MCF 10A (cell line): Measurements from ENCODE around the gene PLA2G12A. TPM values are rescaled to one million over a fixed set of nuclear protein-coding genes. Genes with fewer than 3 reads are reported as not detected.

Experiments used
- BruUV-seq: library from RNA; stranded (reverse); fragments of 400-500 nt; replicated peaks from 2 replicates; lab custom pipeline; 2021; lab: Mats Ljungman, UMichigan
- CTCF ChIA-PET: fragments of 300-600 bp; sonication (Branson Sonifier 250); formaldehyde crosslinking; extraction: SDS; loops from one replicate; lab custom pipeline; 2021; ENCODE audit warnings: antibody characterized with exemption, inconsistent platforms; lab: Yijun Ruan, JAX
- POLR2A ChIA-PET: fragments of 300-600, 350-650 bp; sonication (Branson Sonifier 250); formaldehyde crosslinking; extraction: SDS; loops from one replicate; lab custom pipeline; 2020; ENCODE audit warnings: antibody characterized with exemption, inconsistent platforms; lab: Yijun Ruan, JAX
- DNase-seq: peaks from one replicate; pipeline ENCODE4 v3.0.0-alpha.2; 2018; ENCODE audit not compliant: unreplicated experiment
- H3K27ac Mint-ChIP-seq: one replicate; pipeline ENCODE4 v1.8.0; 2022; ENCODE audit warnings: mild to moderate bottlenecking, low read depth, mixed read lengths; ENCODE audit not compliant: unreplicated experiment
- H3K27me3 Mint-ChIP-seq: one replicate; pipeline ENCODE4 v1.8.0; 2022; ENCODE audit warnings: mixed read lengths; ENCODE audit not compliant: insufficient read depth, unreplicated experiment
- H3K36me3 Mint-ChIP-seq: one replicate; pipeline ENCODE4 v1.8.0; 2022; ENCODE audit warnings: mild to moderate bottlenecking, moderate library complexity, mixed read lengths; ENCODE audit not compliant: insufficient read depth, unreplicated experiment
- H3K4me1 Mint-ChIP-seq: one replicate; pipeline ENCODE4 v1.8.0; 2022; ENCODE audit warnings: mixed read lengths; ENCODE audit not compliant: insufficient read depth, unreplicated experiment
- H3K4me3 Mint-ChIP-seq: one replicate; pipeline ENCODE4 v1.8.0; 2022; ENCODE audit warnings: mild to moderate bottlenecking, moderate library complexity, mixed read lengths; ENCODE audit not compliant: unreplicated experiment
- H3K9me3 Mint-ChIP-seq: one replicate; pipeline ENCODE4 v1.8.0; 2022; ENCODE audit warnings: mixed read lengths; ENCODE audit not compliant: unreplicated experiment
- CTCF ChIP-seq: fragments of 200-600 bp; IDR thresholded peaks from one replicate; pipeline ENCODE4 v1.8.0; 2022; ENCODE audit warnings: antibody characterized with exemption, mild to moderate bottlenecking; ENCODE audit not compliant: unreplicated experiment
- intact Hi-C: fragments of 100-400 bp; cut with micrococcal nuclease; formaldehyde crosslinking; loops from 2 replicates; pipeline ENCODE4 v1.14.1; 2022
- total RNA-seq: library from RNA; stranded (reverse); gene quantifications from 2 replicates; pipeline ENCODE4 v1.2.3, GENCODE V29; 2022

The PLA2G12A gene
- total RNA-seq, 1 experiment from 2014 or later: 52.4 TPM

GRCh38 chr4:109751852-109752251 lies 22.0 kb upstream of the PLA2G12A start:
- no peak overlapping the region for H3K27ac Mint-ChIP-seq
- H3K36me3 Mint-ChIP-seq: no peaks in the 10 kb centered on the region
- CTCF ChIA-PET: interaction anchor here (1.1 to 1.5 kb wide), 2 partner anchors 319 to 330 kb away, joined by 3 read pairs; partner anchors contain the start of gene SEC24B
- DNase-seq: no peak
- POLR2A ChIA-PET: no interaction called here
- H3K9me3 Mint-ChIP-seq: no peaks in the 10 kb centered on the region
- TF ChIP-seq CTCF: no peak
- no TSS peak for BruUV-seq
- no peaks in the 10 kb centered on the region for H3K27me3 Mint-ChIP-seq
- intact Hi-C loops: no loop called here
- no peaks in the 10 kb centered on the region for H3K4me1 Mint-ChIP-seq
- H3K4me3 Mint-ChIP-seq: no peak overlapping the region

- Mint-ChIP-seq H3K4me3 (no peak overlapping the region), H3K27ac (no peak overlapping the region), H3K9me3 (no peaks in the 10 kb centered on the region), H3K4me1 (no peaks in the 10 kb centered on the region), H3K27me3 (no peaks in the 10 kb centered on the region), H3K36me3 (no peaks in the 10 kb centered on the region)
- ChIA-PET CTCF (interaction anchor here (1.5 kb wide), 1 partner anchor 329 kb away, joined by 3 read pairs; no protein-coding TSS in a partner anchor), POLR2A (no interaction called here)
- DNase-seq: no peak
- TF ChIP-seq CTCF: no peak
- intact Hi-C loops: no loop called here
- BruUV-seq: no TSS peak
Measured at GRCh38 chr4:109750652-109751244, 20.9 kb upstream of the PLA2G12A start.

GRCh38 chr4:109749388-109750082 lies 19.7 kb upstream of the PLA2G12A start:
- Mint-ChIP-seq H3K27me3 (no peaks in the 10 kb centered on the region), H3K9me3 (no peaks in the 10 kb centered on the region), H3K4me3 (no peak overlapping the region), H3K4me1 (no peaks in the 10 kb centered on the region), H3K27ac (no peak overlapping the region), H3K36me3 (no peaks in the 10 kb centered on the region)
- no peak for DNase-seq
- no TSS peak for BruUV-seq
- intact Hi-C loops: no loop called here
- no peak for TF ChIP-seq CTCF
- ChIA-PET CTCF (interaction anchor here (1.0 kb wide), 1 partner anchor 46 kb away, joined by 4 read pairs; no protein-coding TSS in a partner anchor), POLR2A (no interaction called here)

GRCh38 chr4:109748114-109748513 lies 18.2 kb upstream of the PLA2G12A start:
- no peaks in the 10 kb centered on the region for H3K36me3 Mint-ChIP-seq
- no peaks in the 10 kb centered on the region for H3K9me3 Mint-ChIP-seq
- intact Hi-C loops: no loop called here
- TF ChIP-seq CTCF: no peak
- ChIA-PET CTCF (interaction anchor here (0.7 to 1.0 kb wide), 2 partner anchors 47 to 78 kb away, joined by 3 to 4 read pairs; no protein-coding TSS in a partner anchor), POLR2A (no interaction called here)
- DNase-seq: no peak
- H3K4me3 Mint-ChIP-seq: no peak overlapping the region
- no peak overlapping the region for H3K27ac Mint-ChIP-seq
- no peaks in the 10 kb centered on the region for H3K4me1 Mint-ChIP-seq
- no TSS peak for BruUV-seq
- no peaks in the 10 kb centered on the region for H3K27me3 Mint-ChIP-seq
